Fibroblast of skin of left biceps (primary cell): ENCODE data around the gene ANGPTL2.

Experiments
- DNase-seq, 2 experiments: peaks; one replicate each; pipeline ENCODE4 v3.0.0-alpha.2; 2013; ENCODE audit warnings: low read depth in 2 of 2

The ANGPTL2 gene

DNA sequence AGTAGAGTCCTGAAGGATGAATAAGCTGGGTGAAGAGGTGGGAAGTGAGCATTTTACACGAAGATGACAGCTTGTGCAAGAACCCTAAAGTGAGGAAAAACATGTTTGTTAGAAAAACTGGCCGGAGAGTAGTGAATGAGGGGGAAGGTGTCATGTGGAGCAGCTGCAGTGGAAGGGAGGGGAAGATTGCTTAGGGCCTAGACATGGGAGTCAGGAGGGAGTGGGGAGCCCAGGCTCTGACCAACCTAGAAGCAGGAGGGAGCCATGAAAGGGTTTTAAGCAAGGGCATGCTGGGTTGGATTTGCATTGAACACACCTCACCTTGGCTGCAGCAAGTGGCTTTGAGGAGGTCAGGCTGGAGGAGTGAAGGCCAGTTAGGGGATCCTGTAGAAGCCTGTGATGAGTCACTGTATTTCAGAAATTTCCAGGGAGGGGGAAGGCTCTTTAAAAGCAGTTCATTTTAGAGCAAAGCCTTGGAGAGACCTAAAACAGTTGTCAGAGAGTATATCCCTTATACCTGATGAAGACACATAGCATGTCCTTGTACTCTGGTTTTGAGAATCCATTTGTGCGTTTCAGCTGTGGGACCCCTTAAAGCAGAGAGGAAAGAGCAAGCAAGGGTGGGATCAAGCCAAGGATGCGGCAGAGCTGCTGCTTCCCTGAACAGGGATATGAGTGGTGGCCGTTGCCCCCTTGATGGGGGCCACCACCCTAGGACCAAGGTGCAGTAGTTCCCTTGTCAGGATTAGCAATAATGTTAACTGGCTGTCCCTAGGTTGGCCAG, 45.4 kb downstream of the ANGPTL2 start:
- DNase-seq, result no peak

- DNase-seq, result no peak
These were observed 46.6 kb downstream of the ANGPTL2 start for GRCh38 chr9:127075624-127076372.

GRCh38 chr9:127074561-127075548, 47.6 kb downstream of the ANGPTL2 start:
- DNase-seq, result no peak

GRCh38 chr9:127067603-127068220, 54.7 kb downstream of the ANGPTL2 start:
- no peak for DNase-seq

- no peak for DNase-seq
These were observed 55.6 kb downstream of the ANGPTL2 start for GRCh38 chr9:127066851-127067136.

DNA sequence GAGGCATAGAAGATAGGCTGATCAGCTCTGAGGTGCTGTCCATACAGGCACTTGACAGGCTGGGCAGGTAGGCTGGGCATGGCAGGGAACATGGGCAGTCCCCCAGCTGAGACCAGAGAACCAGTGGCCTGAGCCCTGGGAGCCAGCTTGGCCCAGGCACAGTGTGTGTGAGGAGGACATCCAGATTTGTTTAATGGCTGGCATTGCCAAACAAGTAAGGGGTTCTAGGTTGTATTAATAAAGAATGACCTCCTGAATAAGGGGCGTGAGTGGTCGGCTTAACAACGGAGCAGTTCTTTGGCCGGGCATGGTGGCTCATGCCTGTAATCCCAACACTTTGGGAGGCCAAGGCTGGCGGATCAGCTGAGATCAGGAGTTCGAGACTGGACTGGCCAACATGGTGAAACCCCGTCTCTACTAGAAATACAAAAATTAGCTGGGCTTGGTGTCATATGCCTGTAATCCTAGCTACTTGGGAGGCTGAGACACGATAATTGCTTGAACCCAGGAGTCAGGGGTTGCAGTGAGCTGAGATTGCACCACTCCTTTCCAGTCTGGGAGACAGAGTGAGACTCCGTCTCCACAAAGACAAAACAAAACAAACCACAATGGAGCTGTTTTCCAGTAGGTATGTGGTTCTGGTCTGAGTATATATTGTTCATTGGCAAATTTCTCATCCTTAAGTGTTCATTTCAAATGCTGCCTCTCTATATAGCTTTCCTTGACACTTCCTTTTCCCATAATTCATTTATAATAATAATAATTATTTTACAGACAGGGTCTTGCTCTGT, 56.2 kb downstream of the ANGPTL2 start:
- no peak for DNase-seq

DNA sequence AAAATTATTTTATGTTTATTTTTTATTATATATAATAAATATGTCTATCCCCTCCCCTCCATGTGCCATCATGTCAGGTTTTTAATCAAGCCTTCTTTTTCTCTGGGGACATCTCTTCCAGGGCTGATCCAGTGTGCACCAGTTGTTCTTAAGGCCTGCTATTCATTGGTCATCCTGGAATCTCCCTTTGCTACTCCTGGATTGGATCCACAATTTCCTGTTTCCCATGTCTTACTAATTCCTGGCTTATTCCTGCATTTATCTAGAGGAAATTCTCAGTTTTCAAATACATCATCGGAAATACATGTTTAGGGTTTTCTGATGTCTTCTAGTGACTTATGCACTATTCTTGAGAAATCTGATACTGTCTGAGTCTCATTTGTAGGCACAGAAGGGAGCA, 56.8 kb downstream of the ANGPTL2 start:
- peak in 1 of 2 experiments; percentile 28 for DNase-seq

GRCh38 chr9:127064335-127064734, 58.1 kb downstream of the ANGPTL2 start:
- DNase-seq, result no peak

DNA sequence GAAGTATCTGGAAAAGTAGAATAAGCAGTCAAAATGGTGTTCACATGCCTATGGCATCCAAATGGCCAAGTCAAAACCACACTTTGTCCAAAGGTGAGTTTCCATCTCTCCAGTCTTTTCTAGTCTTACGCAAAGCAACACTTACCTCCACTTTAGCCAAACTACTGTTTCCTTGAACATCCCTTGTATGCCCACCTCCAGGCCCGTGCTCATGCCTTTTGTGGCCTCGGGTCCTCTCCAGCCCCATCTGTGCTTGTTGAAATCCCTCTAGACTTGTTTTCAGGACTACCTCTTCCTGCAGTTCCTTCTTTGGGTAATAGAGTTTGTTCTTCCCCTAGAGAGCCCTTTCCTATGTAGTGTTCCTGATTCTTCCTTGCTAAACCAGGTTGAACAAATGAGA, 61.0 kb downstream of the ANGPTL2 start:
- no peak for DNase-seq

- no peak for DNase-seq
These were observed 62.6 kb downstream of the ANGPTL2 start for GRCh38 chr9:127059765-127060361.

- DNase-seq, result no peak
These were observed 63.4 kb downstream of the ANGPTL2 start for GRCh38 chr9:127059030-127059429.

DNA sequence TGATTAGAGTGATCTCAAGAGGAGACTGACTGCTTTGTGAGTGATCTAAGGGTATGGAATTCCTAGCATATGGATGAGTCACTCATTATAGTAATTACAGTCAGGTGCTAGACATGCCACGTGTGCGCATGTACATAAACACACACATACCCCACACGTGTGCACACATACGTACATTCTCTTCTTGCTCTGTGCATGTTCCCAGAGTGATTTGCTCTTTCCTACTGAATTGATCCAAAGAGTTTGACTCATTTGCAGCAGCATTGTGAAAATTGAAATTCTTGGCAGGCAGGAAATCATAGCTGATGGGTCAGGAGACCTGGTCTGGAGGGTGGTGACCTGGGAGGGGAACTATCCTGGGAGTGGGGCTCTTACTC, 63.8 kb downstream of the ANGPTL2 start:
- peak; percentile 73 to 74 for DNase-seq

- DNase-seq, result no peak
These were observed 64.3 kb downstream of the ANGPTL2 start for GRCh38 chr9:127058011-127058644.

GRCh38 chr9:127056446-127056845, 66.0 kb downstream of the ANGPTL2 start:
- DNase-seq, result no peak

DNA sequence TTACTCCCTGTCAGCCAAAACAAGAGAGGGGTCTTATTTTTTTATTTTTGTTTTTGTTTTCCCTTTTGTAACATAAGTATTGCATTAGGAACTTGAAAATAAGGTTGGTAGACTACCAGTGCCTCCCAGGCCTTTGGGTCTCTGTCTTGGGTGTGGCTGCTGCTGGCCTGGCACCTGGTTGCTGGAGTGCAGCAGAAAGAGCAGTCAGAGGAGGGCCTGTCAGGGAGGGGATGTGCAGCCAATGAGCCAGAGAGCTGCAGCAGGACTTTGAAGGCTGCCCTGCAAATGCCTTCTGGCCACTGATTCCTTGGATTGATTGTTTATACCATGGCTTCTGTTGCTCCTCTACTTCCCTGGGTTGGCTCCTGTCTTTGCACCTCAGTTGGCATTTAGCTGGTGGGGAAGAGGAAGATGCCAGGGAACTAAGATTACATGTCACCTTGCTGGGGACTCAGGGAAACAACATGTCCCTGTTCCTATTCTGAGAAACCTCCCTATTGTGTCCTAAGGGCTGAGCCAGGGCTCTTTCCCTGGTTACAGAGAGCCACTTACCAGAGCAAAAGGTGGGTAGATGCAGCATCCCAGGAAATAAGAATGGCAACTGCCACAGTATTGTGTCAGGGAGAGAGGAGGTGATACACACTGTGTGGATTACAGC, 66.6 kb downstream of the ANGPTL2 start:
- DNase-seq, result no peak

DNA sequence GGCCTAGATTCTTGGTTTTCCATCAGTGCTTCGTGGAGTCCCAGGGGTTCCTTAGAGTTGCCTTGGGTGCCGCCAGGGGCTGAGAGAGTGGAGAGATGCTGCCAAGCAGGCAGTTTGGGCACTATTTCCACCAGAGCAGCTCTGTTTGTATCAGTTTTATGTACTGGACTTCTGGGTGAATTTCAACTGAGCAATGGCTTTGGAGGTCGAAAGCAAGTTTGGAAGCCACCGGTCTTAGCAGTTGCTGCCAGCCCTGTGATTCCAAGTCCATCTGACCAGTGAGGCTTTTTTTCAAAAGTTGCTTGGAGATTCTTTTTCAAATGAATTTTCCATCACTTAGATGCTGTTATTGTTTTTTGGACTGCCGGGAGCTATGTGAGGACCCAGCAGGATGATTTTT, 68.5 kb downstream of the ANGPTL2 start:
- DNase-seq, result no peak

DNA sequence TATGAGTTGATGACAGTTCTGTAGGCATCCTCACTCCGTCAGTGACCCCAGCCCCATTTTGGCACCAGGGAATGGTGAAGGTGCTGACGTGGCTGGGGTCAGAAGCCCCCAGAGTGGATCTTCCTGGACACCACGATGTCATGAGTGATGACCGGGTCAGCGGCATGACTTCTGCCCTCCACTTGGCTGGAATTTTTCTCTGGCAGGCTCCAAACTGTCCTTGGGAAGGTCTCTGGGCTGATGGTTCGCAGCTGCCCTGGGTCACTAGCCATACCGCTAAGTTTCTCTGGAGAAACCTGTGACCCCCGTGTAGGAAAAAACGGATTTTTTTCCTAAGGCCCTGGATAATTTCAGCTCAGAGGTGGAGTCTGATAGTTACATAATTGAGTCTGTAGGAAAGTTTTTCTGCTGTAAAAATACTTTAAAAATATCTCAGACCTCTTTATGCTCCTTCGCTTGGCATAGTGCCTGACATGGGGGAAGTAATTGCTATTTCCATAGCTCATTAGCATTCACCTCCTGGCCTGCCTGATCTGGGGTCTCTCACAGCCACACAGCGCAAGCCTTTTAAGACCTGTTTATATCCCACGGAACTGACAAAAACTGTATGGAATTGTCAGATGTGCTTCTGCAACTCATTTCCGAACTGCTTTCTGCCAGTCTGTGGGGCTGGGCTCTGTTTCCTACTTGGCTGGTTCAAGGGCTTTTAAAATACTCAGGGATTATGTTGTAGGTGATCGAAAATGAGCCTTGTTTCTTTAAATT, 69.2 kb downstream of the ANGPTL2 start:
- DNase-seq, result no peak

- DNase-seq, result no peak
These were observed 70.4 kb downstream of the ANGPTL2 start for GRCh38 chr9:127051881-127052595.
